IgD-negative memory B cell (primary cell): ENCODE results near the gene DIP2A. TPM values are rescaled to one million over a fixed set of nuclear protein-coding genes. Genes with fewer than 3 reads are reported as not detected.
"Not testable (repeated sequence)": the region's sequence is repeated elsewhere in the genome, so short reads cannot be mapped to it uniquely, and the experiment has no call there.

Experiments
- H3K27ac Mint-ChIP-seq, 3 donors: one replicate each; pipeline ENCODE4 v1.8.0; 2020 to 2022; ENCODE audit warnings: mild to moderate bottlenecking in 3 of 3, mixed read lengths in 3 of 3, moderate library complexity in 1 of 3
- H3K27me3 Mint-ChIP-seq: one replicate; pipeline ENCODE4 v1.8.0; 2021; ENCODE audit warnings: mixed read lengths
- H3K36me3 Mint-ChIP-seq: one replicate; pipeline ENCODE4 v1.8.0; 2020; ENCODE audit warnings: mild to moderate bottlenecking, mixed read lengths
- H3K4me1 Mint-ChIP-seq, 3 donors: one replicate each; pipeline ENCODE4 v1.8.0; 2020 to 2022; ENCODE audit warnings: mixed read lengths in 3 of 3, mild to moderate bottlenecking in 1 of 3
- H3K4me3 Mint-ChIP-seq, 4 donors: one replicate each; pipeline ENCODE4 v1.8.0; 2020 to 2022; ENCODE audit warnings: mild to moderate bottlenecking in 4 of 4, mixed read lengths in 4 of 4, moderate library complexity in 3 of 4
- H3K9me3 Mint-ChIP-seq, 3 donors: one replicate each; pipeline ENCODE4 v1.8.0; 2020 to 2021; ENCODE audit warnings: mixed read lengths in 3 of 3, mild to moderate bottlenecking in 1 of 3
- polyA plus RNA-seq: library from polyadenylated mRNA; unstranded; fragments of 300-500 nt; fragmentation: Illumina TruSeq; gene quantifications from one replicate; pipeline ENCODE4 v1.2.3, GENCODE V29; 2021

The DIP2A gene
- polyA plus RNA-seq, 1 donor from 2014 or later = 7.6 TPM

GRCh38 chr21:46431884-46432488, 26.7 kb upstream of the DIP2A start:
- H3K4me1 Mint-ChIP-seq = peaks cover 0 to 3% (median 1%) of the 10 kb centered on the region in 3 donors
- H3K27me3 Mint-ChIP-seq = no peaks in the 10 kb centered on the region
- H3K9me3 Mint-ChIP-seq = no peaks in the 10 kb centered on the region
- no peak overlapping the region for H3K4me3 Mint-ChIP-seq
- no peak overlapping the region for H3K27ac Mint-ChIP-seq
- peaks cover 5% of the 10 kb centered on the region for H3K36me3 Mint-ChIP-seq

GRCh38 chr21:46433116-46433515, 25.6 kb upstream of the DIP2A start:
- not testable (repeated sequence) for H3K27me3 Mint-ChIP-seq, H3K9me3 Mint-ChIP-seq, H3K36me3 Mint-ChIP-seq, H3K4me1 Mint-ChIP-seq, H3K4me3 Mint-ChIP-seq, H3K27ac Mint-ChIP-seq

GRCh38 chr21:46434322-46434958, 24.3 kb upstream of the DIP2A start:
- Mint-ChIP-seq H3K4me1 (peaks cover 0 to 3% (median 3%) of the 10 kb centered on the region in 3 donors), H3K36me3 (peaks cover 5% of the 10 kb centered on the region), H3K9me3 (no peaks in the 10 kb centered on the region), H3K4me3 (no peak overlapping the region), H3K27me3 (no peaks in the 10 kb centered on the region), H3K27ac (peak overlapping the region in 1 of 3 donors; percentile 39)

- Mint-ChIP-seq H3K9me3 (no peaks in the 10 kb centered on the region), H3K4me1 (peaks cover 0 to 3% (median 3%) of the 10 kb centered on the region in 3 donors), H3K36me3 (peaks cover 6% of the 10 kb centered on the region), H3K27me3 (no peaks in the 10 kb centered on the region), H3K27ac (no peak overlapping the region), H3K4me3 (no peak overlapping the region)
Measured at GRCh38 chr21:46435786-46436227, 22.9 kb upstream of the DIP2A start.

GRCh38 chr21:46436621-46437020, 22.1 kb upstream of the DIP2A start:
- Mint-ChIP-seq H3K9me3 (no peaks in the 10 kb centered on the region), H3K27me3 (no peaks in the 10 kb centered on the region), H3K27ac (no peak overlapping the region)

GRCh38 chr21:46437096-46437498, 21.6 kb upstream of the DIP2A start:
- Mint-ChIP-seq H3K36me3 (peaks cover 2% of the 10 kb centered on the region), H3K9me3 (no peaks in the 10 kb centered on the region), H3K27ac (peak overlapping the region in 1 of 3 donors; percentile 80), H3K4me1 (peaks cover 0 to 3% (median 0%) of the 10 kb centered on the region in 3 donors), H3K27me3 (no peaks in the 10 kb centered on the region), H3K4me3 (no peak overlapping the region)

More at GRCh38 chr21:46436621-46437020, 22.1 kb upstream of the DIP2A start:
- H3K4me3 Mint-ChIP-seq = no peak overlapping the region
- peaks cover 4% of the 10 kb centered on the region for H3K36me3 Mint-ChIP-seq
- peaks cover 0 to 3% (median 1%) of the 10 kb centered on the region in 3 donors for H3K4me1 Mint-ChIP-seq

GRCh38 chr21:46437511-46437910, 21.2 kb upstream of the DIP2A start:
- peak overlapping the region in 1 of 3 donors; percentile 80 for H3K27ac Mint-ChIP-seq
- peaks cover 0 to 1% (median 0%) of the 10 kb centered on the region in 3 donors for H3K4me1 Mint-ChIP-seq
- peaks cover 2% of the 10 kb centered on the region for H3K36me3 Mint-ChIP-seq
- H3K4me3 Mint-ChIP-seq = no peak overlapping the region
- H3K27me3 Mint-ChIP-seq = no peaks in the 10 kb centered on the region
- H3K9me3 Mint-ChIP-seq = no peaks in the 10 kb centered on the region

- Mint-ChIP-seq H3K9me3 (no peaks in the 10 kb centered on the region), H3K27ac (no peak overlapping the region), H3K36me3 (peaks cover 3% of the 10 kb centered on the region), H3K4me1 (peaks cover 0 to 1% (median 0%) of the 10 kb centered on the region in 3 donors), H3K27me3 (no peaks in the 10 kb centered on the region), H3K4me3 (no peak overlapping the region)
Measured at GRCh38 chr21:46438241-46438640, 20.4 kb upstream of the DIP2A start.

GRCh38 chr21:46439906-46440305, 18.8 kb upstream of the DIP2A start:
- H3K9me3 Mint-ChIP-seq = no peaks in the 10 kb centered on the region
- H3K4me3 Mint-ChIP-seq = no peak overlapping the region
- H3K27ac Mint-ChIP-seq = peak overlapping the region in 1 of 3 donors; percentile 84
- H3K4me1 Mint-ChIP-seq = peaks cover 0 to 1% (median 0%) of the 10 kb centered on the region in 3 donors
- H3K36me3 Mint-ChIP-seq = peaks cover 3% of the 10 kb centered on the region
- H3K27me3 Mint-ChIP-seq = no peaks in the 10 kb centered on the region

GRCh38 chr21:46441331-46441730, 17.4 kb upstream of the DIP2A start:
- no peaks in the 10 kb centered on the region for H3K9me3 Mint-ChIP-seq
- H3K27ac Mint-ChIP-seq = peak overlapping the region in 1 of 3 donors; percentile 69
- H3K4me1 Mint-ChIP-seq = peaks cover 0 to 1% (median 0%) of the 10 kb centered on the region in 3 donors
- no peak overlapping the region for H3K4me3 Mint-ChIP-seq
- no peaks in the 10 kb centered on the region for H3K27me3 Mint-ChIP-seq
- H3K36me3 Mint-ChIP-seq = peaks cover 3% of the 10 kb centered on the region

- peak overlapping the region in 1 of 3 donors; percentile 40 for H3K27ac Mint-ChIP-seq
- H3K4me3 Mint-ChIP-seq = no peak overlapping the region
- H3K27me3 Mint-ChIP-seq = no peaks in the 10 kb centered on the region
- no peaks in the 10 kb centered on the region for H3K9me3 Mint-ChIP-seq
- peaks cover 0 to 1% (median 0%) of the 10 kb centered on the region in 3 donors for H3K4me1 Mint-ChIP-seq
- peaks cover 3% of the 10 kb centered on the region for H3K36me3 Mint-ChIP-seq
Measured at GRCh38 chr21:46441961-46442498, 16.7 kb upstream of the DIP2A start.

GRCh38 chr21:46442938-46443337, 15.8 kb upstream of the DIP2A start:
- Mint-ChIP-seq H3K36me3 (peaks cover 3% of the 10 kb centered on the region), H3K27ac (no peak overlapping the region), H3K4me3 (no peak overlapping the region), H3K4me1 (no peaks in the 10 kb centered on the region), H3K27me3 (no peaks in the 10 kb centered on the region), H3K9me3 (no peaks in the 10 kb centered on the region)

GRCh38 chr21:46443910-46444309, 14.8 kb upstream of the DIP2A start:
- H3K9me3 Mint-ChIP-seq = peaks cover 0 to 5% (median 4%) of the 10 kb centered on the region in 3 donors
- H3K27me3 Mint-ChIP-seq = no peaks in the 10 kb centered on the region
- no peak overlapping the region for H3K27ac Mint-ChIP-seq
- H3K4me3 Mint-ChIP-seq = no peak overlapping the region
- H3K36me3 Mint-ChIP-seq = peaks cover 9% of the 10 kb centered on the region
- peaks cover 0 to 2% (median 2%) of the 10 kb centered on the region in 3 donors for H3K4me1 Mint-ChIP-seq

- H3K27ac Mint-ChIP-seq = no peak overlapping the region
- no peaks in the 10 kb centered on the region for H3K27me3 Mint-ChIP-seq
- H3K9me3 Mint-ChIP-seq = peaks cover 0 to 5% (median 4%) of the 10 kb centered on the region in 3 donors
- H3K4me3 Mint-ChIP-seq = no peak overlapping the region
- peaks cover 10% of the 10 kb centered on the region for H3K36me3 Mint-ChIP-seq
- peaks cover 4% of the 10 kb centered on the region in 3 donors for H3K4me1 Mint-ChIP-seq
Measured at GRCh38 chr21:46448108-46448507, 10.6 kb upstream of the DIP2A start.

GRCh38 chr21:46448855-46449254, 9.8 kb upstream of the DIP2A start:
- not testable (repeated sequence) for H3K27ac Mint-ChIP-seq

More at GRCh38 chr21:46448855-46449254, 9.8 kb upstream of the DIP2A start:
- not testable (repeated sequence) for H3K4me1 Mint-ChIP-seq, H3K27me3 Mint-ChIP-seq, H3K9me3 Mint-ChIP-seq, H3K4me3 Mint-ChIP-seq
- H3K36me3 Mint-ChIP-seq = peaks cover 10% of the 10 kb centered on the region
